HCT116 (cell line): Measurements from ENCODE around the gene TGDS. TPM values are rescaled to one million over a fixed set of nuclear protein-coding genes. Genes with fewer than 3 reads are reported as not detected.

Experiments
- ATAC-seq: fragments of 200-7000 bp; cut with Tn5 transposase; 2 replicates; pipeline ENCODE4 v1.9.1; 2020; ENCODE audit warnings: mild to moderate bottlenecking, moderate library complexity
- BruUV-seq: library from RNA; stranded (reverse); fragments of 400-500 nt; replicated peaks from 2 replicates; lab custom pipeline; 2021; lab: Mats Ljungman, UMichigan
- CTCF ChIA-PET: fragments of 300-600 bp; sonication (Branson Sonifier 250); formaldehyde crosslinking; loops from one replicate; lab custom pipeline; 2021; ENCODE audit warnings: antibody characterized with exemption; lab: Charles Lee
- POLR2A ChIA-PET: fragments of 300-600, 350-600 bp; sonication (Branson Sonifier 250); formaldehyde crosslinking; loops from one replicate; lab custom pipeline; 2021; ENCODE audit warnings: antibody characterized with exemption; lab: Charles Lee
- RAD21 ChIA-PET, 2 experiments: fragments of 300-600 bp; sonication (Branson Sonifier 250); formaldehyde crosslinking; loops; one replicate each; lab custom pipeline; 2023; ENCODE audit warnings: low total read pairs in 2 of 2; ENCODE audit not compliant: uncharacterized antibody in 2 of 2, unreplicated experiment in 2 of 2, low non-redundant PET in 1 of 2; lab: Charles Lee
- DNase-seq: peaks from one replicate; pipeline ENCODE4 v3.0.0-alpha.2; 2010; ENCODE audit warnings: low read depth, low spot score
- H2AFZ ChIP-seq: fragments of 200-600 bp; shearing (Covaris generic), sonication (generic); 2 replicates; pipeline ENCODE4 v1.6.1; 2017; ENCODE audit warnings: low read depth, mixed run types, mixed read lengths, antibody characterized with exemption, low read length; ENCODE audit not compliant: poor library complexity, severe bottlenecking
- H3K27ac ChIP-seq: 2 replicates; pipeline ENCODE4 v1.5.1; 2012; ENCODE audit warnings: low read depth, low read length
- H3K27me3 ChIP-seq: fragments of 200-600 bp; sonication (generic); 2 replicates; pipeline ENCODE4 v1.6.1; 2016; ENCODE audit warnings: mixed run types, low read length, mixed read lengths; ENCODE audit not compliant: insufficient read depth
- H3K36me3 ChIP-seq, 2 experiments: fragments of 200-500 bp in 1 of 2; fragments of 200-600 bp in 1 of 2; sonication (Bioruptor generic) in 1 of 2; sonication (generic) in 1 of 2; 2 replicates each; pipeline versions ENCODE4 v1.5.1 to v1.6.1; 2014 to 2016; ENCODE audit warnings: low read length in 2 of 2, inconsistent platforms in 1 of 2, mixed read lengths in 1 of 2, mixed run types in 1 of 2; ENCODE audit not compliant: insufficient read depth in 2 of 2, control insufficient read depth in 1 of 2
- H3K4me1 ChIP-seq, 2 experiments: fragments of 200-600 bp in 1 of 2; sonication (generic) in 1 of 2; 2 replicates each; pipeline versions ENCODE4 v1.5.1 to v1.6.1; 2012 to 2017; ENCODE audit warnings: low read length in 2 of 2, inconsistent platforms in 1 of 2, mild to moderate bottlenecking in 1 of 2, mixed read lengths in 1 of 2, mixed run types in 1 of 2, moderate library complexity in 1 of 2; ENCODE audit not compliant: insufficient read depth in 2 of 2, control insufficient read depth in 1 of 2
- H3K4me2 ChIP-seq: fragments of 200-600 bp; sonication (generic); 2 replicates; pipeline ENCODE4 v1.6.1; 2017; ENCODE audit warnings: mixed run types, low read length, mixed read lengths
- H3K4me3 ChIP-seq, 2 experiments: fragments of 200-600 bp in 1 of 2; sonication (generic) in 1 of 2; replicated peaks in 1 of 2; 2 replicates each; pipeline ENCODE4 v1.5.1; 2011 to 2016; ENCODE audit warnings: low read length in 2 of 2, control low read depth in 1 of 2, low read depth in 1 of 2, mild to moderate bottlenecking in 1 of 2, mixed read lengths in 1 of 2, mixed run types in 1 of 2
- H3K79me2 ChIP-seq: fragments of 200-600 bp; sonication (generic); 2 replicates; pipeline ENCODE4 v1.6.1; 2017; ENCODE audit warnings: mild to moderate bottlenecking, mixed run types, low read length, moderate library complexity, mixed read lengths; ENCODE audit not compliant: insufficient read depth
- H3K9ac ChIP-seq: fragments of 200-600 bp; sonication (generic); 2 replicates; pipeline ENCODE4 v1.6.1; 2016; ENCODE audit warnings: low read length, mixed read lengths
- H3K9me2 ChIP-seq: fragments of 200-600 bp; sonication (generic), shearing (Covaris generic); 2 replicates; pipeline ENCODE4 v1.6.1; 2017; ENCODE audit warnings: mixed run types, mild to moderate bottlenecking, moderate library complexity; ENCODE audit not compliant: insufficient read depth
- H3K9me3 ChIP-seq, 2 experiments: fragments of 200-500 bp in 1 of 2; fragments of 200-600 bp in 1 of 2; sonication (Bioruptor generic) in 1 of 2; sonication (generic) in 1 of 2; 2 replicates each; pipeline ENCODE4 v1.6.1; 2014 to 2017; ENCODE audit warnings: low read length in 2 of 2, mixed read lengths in 2 of 2, inconsistent platforms in 1 of 2, low read depth in 1 of 2, mild to moderate bottlenecking in 1 of 2, mixed run types in 1 of 2, moderate library complexity in 1 of 2; ENCODE audit not compliant: control insufficient read depth in 1 of 2, insufficient read depth in 1 of 2
- H4K20me1 ChIP-seq: fragments of 200-600 bp; sonication (generic), shearing (Covaris generic); 2 replicates; pipeline ENCODE4 v1.6.1; 2017; ENCODE audit warnings: mixed run types, mild to moderate bottlenecking, moderate library complexity; ENCODE audit not compliant: insufficient read depth
- CEBPB ChIP-seq: IDR thresholded peaks from 2 replicates; pipeline ENCODE4 v1.6.1; 2012; ENCODE audit warnings: low read depth
- CTCF ChIP-seq, 3 experiments: fragments of 200-600 bp in 1 of 3; sonication (generic) in 1 of 3; IDR thresholded peaks in 2 of 3; conservative IDR thresholded peaks in 1 of 3; 2 replicates each; pipeline ENCODE4 v1.5.1; 2012 to 2017; ENCODE audit warnings: low read depth in 2 of 3, low read length in 2 of 3, antibody characterized with exemption in 1 of 3, borderline replicate concordance in 1 of 3, control low read depth in 1 of 3, mild to moderate bottlenecking in 1 of 3, mixed read lengths in 1 of 3, mixed run types in 1 of 3, moderate library complexity in 1 of 3; ENCODE audit not compliant: insufficient read depth in 1 of 3
- EGR1 ChIP-seq: IDR thresholded peaks from 2 replicates; pipeline ENCODE4 v1.6.1; 2012; ENCODE audit warnings: low read depth
- EZH2 ChIP-seq: fragments of 200-600 bp; sonication (generic); IDR thresholded peaks from 2 replicates; pipeline ENCODE4 v1.6.1; 2017; ENCODE audit warnings: antibody characterized with exemption, mixed run types
- EZH2phosphoT487 ChIP-seq: fragments of 200-600 bp; IDR thresholded peaks from 2 replicates; pipeline ENCODE4 v1.6.1; 2018; ENCODE audit warnings: antibody characterized with exemption, borderline replicate concordance
- FOSL1 ChIP-seq: IDR thresholded peaks from 2 replicates; pipeline ENCODE4 v1.6.1; 2012; ENCODE audit warnings: low read depth
- JUND ChIP-seq: IDR thresholded peaks from 2 replicates; pipeline ENCODE4 v1.6.1; 2012
- REST ChIP-seq: IDR thresholded peaks from 2 replicates; pipeline ENCODE4 v1.6.1; 2012; ENCODE audit warnings: low read depth
- SIN3A ChIP-seq: IDR thresholded peaks from 2 replicates; pipeline ENCODE4 v1.6.1; 2012; ENCODE audit warnings: low read depth
- ZBTB33 ChIP-seq: IDR thresholded peaks from 2 replicates; pipeline ENCODE4 v1.6.1; 2011; ENCODE audit warnings: mild to moderate bottlenecking, low read length, moderate library complexity; ENCODE audit not compliant: insufficient replicate concordance; ENCODE audit errors: extremely low read depth
- ZNF274 ChIP-seq: fragments of 200-500 bp; sonication (Bioruptor generic); IDR thresholded peaks from 2 replicates; pipeline ENCODE4 v1.6.1; 2014; ENCODE audit warnings: mild to moderate bottlenecking, low read depth, low read length, inconsistent platforms
- intact Hi-C: fragments of 100-400 bp; cut with micrococcal nuclease; formaldehyde crosslinking; loops from 2 replicates; pipeline ENCODE4 v1.10.0; 2022
- total RNA-seq: library from RNA; stranded (reverse); gene quantifications from one replicate; pipeline ENCODE4 v1.2.1, GENCODE V29; 2021; ENCODE audit not compliant: unreplicated experiment

Gene TGDS
- total RNA-seq, 1 experiment from 2014 or later: 16.9 TPM

- TF ChIP-seq REST (no peak), CTCF (IDR thresholded peaks at IDR 0.05 in 2 of 3, conservative IDR thresholded peaks at IDR 0.05 in 1 of 3; ENCODE audit: borderline replicate concordance in 1 of 3, insufficient read depth in 1 of 3, low read depth in 2 of 3, low read length in 2 of 3) (no peak), JUND (no peak), EZH2phosphoT487 (no peak), ZNF274 (no peak)
Observed at GRCh38 chr13:94623316-94623715, 27.4 kb upstream of the TGDS start (continued).

- intact Hi-C loops: no loop called here
Observed at GRCh38 chr13:94622344-94622743, 26.4 kb upstream of the TGDS start.

More at GRCh38 chr13:94622344-94622743, 26.4 kb upstream of the TGDS start:
- H3K79me2 ChIP-seq: no peaks in the 10 kb centered on the region
- H3K4me3 ChIP-seq: no peak overlapping the region
- ChIA-PET POLR2A (no interaction called here), CTCF (no interaction called here), RAD21 (no interaction called here)
- H3K9me2 ChIP-seq: no peaks in the 10 kb centered on the region
- H3K36me3 ChIP-seq: peaks cover 3 to 5% of the 10 kb centered on the region in 2 experiments; a peak in 2 of 4 replicates
- H3K9ac ChIP-seq: no peak overlapping the region
- peaks cover 4% of the 10 kb centered on the region; the same call in 1 of the 2 replicates for H4K20me1 ChIP-seq
- no TSS peak for BruUV-seq
- no peak overlapping the region for H3K4me2 ChIP-seq
- DNase-seq: no peak
- no peaks in the 10 kb centered on the region for H3K4me1 ChIP-seq
- H3K27ac ChIP-seq: no peak overlapping the region
- no peak overlapping the region for H2AFZ ChIP-seq
- TF ChIP-seq EGR1: no peak
- no peak for TF ChIP-seq FOSL1
- no peak for TF ChIP-seq ZNF274
- no peak for TF ChIP-seq SIN3A
- no peak for TF ChIP-seq EZH2
- no peak for TF ChIP-seq JUND
- no peak for TF ChIP-seq ZBTB33
- TF ChIP-seq REST: no peak
- no peak for TF ChIP-seq CEBPB
- TF ChIP-seq, all 23 proteins: peak for 0
- Histone ChIP-seq H3K27me3 (no peaks in the 10 kb centered on the region), H3K9me3 (no peaks in the 10 kb centered on the region)
- ATAC-seq: no peak
